HG03103 (cell line): ENCODE measurements around the gene KRT81.
"Not testable (repeated sequence)": the region's sequence is repeated elsewhere in the genome, so short reads cannot be mapped to it uniquely, and the experiment has no call there.

Source experiments
- ATAC-seq: cut with Tn5 transposase; IDR thresholded peaks from one replicate; pipeline ENCODE4 v1.9.1; 2021; ENCODE audit warnings: low read depth; ENCODE audit not compliant: unreplicated experiment

KRT81 gene

DNA sequence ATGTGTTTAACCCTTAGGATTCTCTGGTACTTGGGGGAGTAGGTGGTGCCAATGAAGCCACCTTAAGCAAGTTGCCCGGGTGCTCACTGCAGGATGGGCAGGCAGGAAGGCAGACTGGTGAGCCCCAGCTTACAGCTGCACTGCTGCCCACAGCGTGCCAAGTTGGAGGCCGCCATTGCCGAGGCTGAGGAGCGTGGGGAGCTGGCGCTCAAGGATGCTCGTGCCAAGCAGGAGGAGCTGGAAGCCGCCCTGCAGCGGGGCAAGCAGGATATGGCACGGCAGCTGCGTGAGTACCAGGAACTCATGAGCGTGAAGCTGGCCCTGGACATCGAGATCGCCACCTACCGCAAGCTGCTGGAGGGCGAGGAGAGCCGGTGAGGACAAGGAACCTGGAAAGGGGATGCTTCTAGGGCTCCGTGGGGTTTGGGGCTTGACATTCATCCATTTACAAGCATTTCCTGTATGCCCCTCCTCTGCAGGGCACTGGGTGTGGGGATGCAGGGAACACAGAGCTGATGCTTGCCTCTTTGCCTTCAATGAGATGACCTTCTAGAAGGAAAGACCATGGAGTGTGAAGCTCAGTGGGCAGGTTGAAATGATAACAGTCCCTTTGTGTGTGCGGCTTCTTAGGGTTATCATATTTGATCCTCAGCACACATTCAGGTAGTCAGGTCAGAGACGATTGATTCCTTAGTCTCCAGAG lies 45.9 kb downstream of the KRT81 start:
- ATAC-seq = no peak

- no peak for ATAC-seq
Observed at GRCh38 chr12:52244615-52244994, 46.7 kb downstream of the KRT81 start.

GRCh38 chr12:52243856-52244614 lies 47.3 kb downstream of the KRT81 start:
- ATAC-seq = peak; percentile 74

GRCh38 chr12:52243259-52243855 lies 48.0 kb downstream of the KRT81 start:
- ATAC-seq = no peak

DNA sequence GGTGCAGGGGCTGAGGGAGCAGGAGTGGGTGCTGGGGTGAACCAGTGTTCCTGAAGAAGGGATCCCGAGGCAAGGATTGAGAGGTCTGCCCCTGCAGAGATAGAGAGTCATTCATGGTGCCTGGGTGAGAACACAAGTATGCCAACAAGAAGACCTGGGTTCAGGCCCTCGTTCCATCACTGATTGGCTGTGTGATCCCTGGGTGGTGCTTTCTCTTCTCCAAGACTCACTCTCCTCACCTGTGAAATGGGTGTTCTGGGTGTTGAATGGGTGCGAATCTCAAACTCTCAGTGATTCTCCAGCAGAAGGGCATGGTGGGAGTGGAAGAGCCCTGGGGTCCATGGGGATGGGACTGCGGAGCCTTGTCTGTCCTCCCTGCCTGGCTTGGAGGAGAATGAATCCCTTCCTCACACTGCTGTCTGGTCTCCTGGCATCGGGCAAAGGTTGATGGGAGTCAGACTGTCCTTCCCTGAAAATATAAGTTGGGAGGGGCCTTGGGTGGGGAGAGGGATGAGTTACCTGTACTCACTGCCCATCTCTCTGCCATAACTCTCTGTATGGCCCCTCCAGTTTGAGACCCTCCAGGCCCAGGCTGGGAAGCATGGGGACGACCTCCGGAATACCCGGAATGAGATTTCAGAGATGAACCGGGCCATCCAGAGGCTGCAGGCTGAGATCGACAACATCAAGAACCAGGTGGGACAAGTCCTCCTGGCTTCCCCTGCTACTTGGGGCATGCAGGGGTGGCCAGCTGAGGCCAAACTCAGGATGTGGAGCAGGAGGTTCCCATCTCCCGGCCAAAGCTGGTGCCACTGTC lies 48.7 kb downstream of the KRT81 start:
- no peak for ATAC-seq

DNA sequence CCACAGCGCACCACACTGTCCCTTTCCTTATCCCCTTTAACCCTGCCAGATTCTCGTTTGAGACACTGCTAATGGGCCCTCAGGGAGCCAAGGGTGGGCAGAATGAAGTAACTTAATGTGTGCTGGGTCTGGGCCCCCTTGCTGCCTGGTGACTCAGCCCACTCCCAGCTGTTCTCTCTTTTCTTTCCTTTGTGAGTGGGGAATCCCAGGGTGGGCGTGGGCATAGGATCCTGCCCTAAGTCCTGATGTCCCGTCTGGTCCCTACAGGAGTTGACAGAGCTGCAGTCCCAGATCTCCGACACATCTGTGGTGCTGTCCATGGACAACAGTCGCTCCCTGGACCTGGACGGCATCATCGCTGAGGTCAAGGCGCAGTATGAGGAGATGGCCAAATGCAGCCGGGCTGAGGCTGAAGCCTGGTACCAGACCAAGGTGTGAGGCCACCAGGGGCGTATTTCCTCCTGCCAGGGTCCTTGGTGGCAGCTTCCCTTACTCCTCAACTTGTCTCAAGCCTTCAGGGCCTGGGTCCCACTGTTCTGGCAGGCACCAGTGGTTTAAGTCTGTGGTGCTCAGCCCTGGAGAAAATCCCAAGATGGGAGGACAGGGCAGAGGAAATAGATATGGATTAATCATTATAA lies 50.0 kb downstream of the KRT81 start:
- ATAC-seq = no peak

- ATAC-seq = not testable (repeated sequence)
Observed at GRCh38 chr12:52240247-52240646, 51.1 kb downstream of the KRT81 start.

GRCh38 chr12:52239767-52240166 lies 51.6 kb downstream of the KRT81 start:
- ATAC-seq = no peak

DNA sequence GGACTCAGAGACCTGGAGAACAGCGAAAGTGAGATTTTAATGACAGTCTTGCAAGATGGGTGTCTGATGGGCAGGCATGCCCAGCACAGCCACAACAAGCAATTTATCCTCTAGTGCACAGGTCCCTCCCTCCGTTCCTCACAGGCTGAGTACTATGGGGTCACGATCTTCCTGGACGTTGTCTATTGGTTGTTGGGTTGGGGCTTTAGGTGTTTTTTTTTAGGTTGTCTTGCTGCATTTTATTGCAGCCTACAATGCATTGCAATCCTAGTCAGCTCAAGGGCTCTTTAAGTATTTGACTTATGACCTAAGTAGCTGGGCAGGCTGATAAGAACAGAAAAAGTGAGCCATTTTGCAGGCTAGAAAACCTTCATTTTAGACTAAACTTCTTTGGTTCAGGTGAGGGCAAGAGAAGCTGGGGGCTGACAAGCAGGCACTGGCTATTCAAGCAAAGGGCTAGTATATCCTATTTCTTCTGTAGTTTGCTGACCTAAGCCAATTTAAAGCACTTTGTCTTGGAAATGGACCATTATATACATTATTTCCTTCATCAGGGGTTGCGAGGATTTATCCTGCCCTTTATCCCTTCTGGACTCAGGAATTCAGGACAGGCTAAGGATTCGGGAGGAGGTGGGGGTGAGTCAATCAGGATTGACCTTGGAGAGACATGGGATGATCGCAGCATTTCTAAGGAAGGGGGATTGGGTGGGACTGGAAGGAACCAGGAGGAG lies 52.3 kb downstream of the KRT81 start:
- no peak for ATAC-seq

DNA sequence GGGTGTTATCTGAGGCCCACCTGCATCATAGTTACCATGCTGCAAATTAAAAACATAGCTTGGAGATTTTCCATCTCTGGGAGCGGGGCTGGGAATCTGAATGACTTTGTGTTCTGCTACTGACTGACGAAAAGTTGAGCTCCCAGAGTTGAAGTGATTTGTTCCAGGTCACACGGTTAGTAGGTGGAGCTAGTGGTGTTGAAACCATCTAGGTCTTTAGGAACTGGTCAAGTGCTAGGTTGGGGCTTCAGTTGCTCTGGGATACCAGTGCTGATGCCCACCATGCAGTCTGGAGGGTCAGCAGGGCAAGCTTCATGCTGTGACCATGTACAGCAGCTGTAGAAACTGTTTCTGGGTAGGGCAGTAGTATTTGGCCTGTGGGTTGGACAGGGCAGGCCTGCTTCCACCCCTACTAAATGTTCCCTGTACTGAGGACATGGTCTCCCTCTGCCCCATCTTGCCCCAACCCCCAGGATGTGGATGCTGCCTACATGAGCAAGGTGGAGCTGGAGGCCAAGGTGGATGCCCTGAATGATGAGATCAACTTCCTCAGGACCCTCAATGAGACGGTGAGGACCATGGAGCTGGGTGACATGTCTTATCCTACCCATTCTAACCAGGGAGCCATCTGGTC lies 53.0 kb downstream of the KRT81 start:
- ATAC-seq = no peak

GRCh38 chr12:52236386-52237050 lies 54.8 kb downstream of the KRT81 start:
- ATAC-seq = no peak
